K562 (cell line): ENCODE measurements around the gene SND1. TPM values are rescaled to one million over a fixed set of nuclear protein-coding genes. Genes with fewer than 3 reads are reported as not detected.

Experiments
- CBFA2T3 ChIP-seq: fragments of 450-650 bp; IDR thresholded peaks from 2 replicates; pipeline ENCODE4 v1.6.1; 2017
- KDM1A ChIP-seq, 2 experiments: fragments of 450-650 bp; IDR thresholded peaks; 2 replicates each; pipeline ENCODE4 v1.6.1; 2016; ENCODE audit warnings: mild to moderate bottlenecking in 2 of 2
- LARP7 ChIP-seq: fragments of 450-650 bp; IDR thresholded peaks from 2 replicates; pipeline ENCODE4 v1.6.1; 2016
- MEF2D ChIP-seq: conservative IDR thresholded peaks from 2 replicates; pipeline ENCODE4 v1.6.1; 2016; ENCODE audit warnings: low read depth, missing genetic modification characterization, missing compliant biosample characterization
- SRSF9 ChIP-seq: fragments of 200-400 bp; formaldehyde crosslinking; IDR thresholded peaks from 2 replicates; pipeline ENCODE4 v1.6.1; 2017; ENCODE audit warnings: low read depth, low read length, borderline replicate concordance
- TAF7 ChIP-seq: fragments of 450-650 bp; IDR thresholded peaks from 2 replicates; pipeline ENCODE4 v1.6.1; 2016; ENCODE audit warnings: missing genetic modification characterization, missing compliant biosample characterization
- polyA plus RNA-seq, 8 experiments: library from polyadenylated mRNA; depleted of rRNA in 4 of 8; stranded (reverse) in 5 of 8; unstranded in 3 of 8; fragments of >200 nt; fragmentation: Nextera tagmentation in 2 of 8; fragmentation: Illumina TruSeq in 1 of 8; extraction: Ambion mirVana in 2 of 8; extraction: Trizol in 1 of 8; gene quantifications; 2 replicates each; pipeline versions ENCODE4 v1.2.1 to v1.2.3, GENCODE V29; 2011 to 2014; ENCODE audit warnings: inconsistent platforms in 1 of 8, missing spikeins in 1 of 8
- total RNA-seq, 7 experiments: library from RNA; depleted of rRNA in 6 of 7; stranded (reverse); fragments of >200 nt in 6 of 7; fragmentation: Illumina TruSeq in 2 of 7; extraction: Trizol in 2 of 7; gene quantifications; 2 replicates each; pipeline versions ENCODE4 v1.2.1 to v1.2.3, GENCODE V29; 2011 to 2021; ENCODE audit warnings: low replicate concordance in 1 of 7
- TF ChIP-seq, protein P1 (sequence below): fragments of 450-650 bp; IDR thresholded peaks from 2 replicates; pipeline ENCODE4 v1.6.1; 2017; ENCODE audit warnings: antibody characterized with exemption, mild to moderate bottlenecking
- TF ChIP-seq, protein P2 (sequence below): fragments of 250-450 bp; sonication (Bioruptor Pico); IDR thresholded peaks from 2 replicates; pipeline ENCODE4 v1.5.0; 2021; ENCODE audit warnings: mild to moderate bottlenecking, borderline replicate concordance
- TF ChIP-seq, protein P3 (sequence below): fragments of 250-450 bp; sonication (Bioruptor Pico); IDR thresholded peaks from 2 replicates; pipeline ENCODE4 v1.5.0; 2022; ENCODE audit warnings: mild to moderate bottlenecking
- TF ChIP-seq, protein P4 (sequence below), 2 experiments: fragments of 450-650 bp in 1 of 2; IDR thresholded peaks; 2 replicates each; pipeline ENCODE4 v1.6.1; 2011 to 2017; ENCODE audit warnings: low read depth in 2 of 2, antibody characterized with exemption in 1 of 2, borderline replicate concordance in 1 of 2, low read length in 1 of 2, mild to moderate bottlenecking in 1 of 2, mixed read lengths in 1 of 2; ENCODE audit not compliant: control insufficient read depth in 1 of 2
- TF ChIP-seq, protein P5 (sequence below): sonication (generic); formaldehyde crosslinking; IDR thresholded peaks from 2 replicates; pipeline ENCODE4 v1.9.0; 2022; ENCODE audit warnings: mild to moderate bottlenecking, missing genetic modification reagents

Gene SND1
- total and polyA plus RNA-seq, 9 of the 15 experiments (the other 6 are each of a cell fraction or from before 2014, with no cell fraction given) = 46.5 to 307 (median 191) TPM

DNA sequence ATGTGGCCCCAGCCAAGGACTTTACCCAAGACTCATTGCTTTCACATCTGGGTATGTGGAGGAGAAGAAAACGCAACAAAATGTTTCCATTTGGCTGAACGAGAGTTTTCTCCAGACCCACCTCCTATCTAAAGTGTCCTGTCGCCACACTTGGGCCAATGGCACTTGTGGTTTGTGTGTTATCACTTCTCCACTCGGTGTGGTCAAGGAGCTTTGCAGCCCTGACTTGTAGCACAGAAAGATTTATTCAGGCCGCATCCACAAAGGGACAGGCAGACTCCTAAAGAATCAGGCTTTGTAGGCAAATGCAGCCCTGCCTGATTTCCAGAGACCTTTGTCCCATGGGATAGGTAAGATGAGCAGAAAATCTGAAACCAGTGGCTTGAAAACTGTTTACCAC, 392.1 kb downstream of the SND1 start (continued):
- TF ChIP-seq, protein P1, sequence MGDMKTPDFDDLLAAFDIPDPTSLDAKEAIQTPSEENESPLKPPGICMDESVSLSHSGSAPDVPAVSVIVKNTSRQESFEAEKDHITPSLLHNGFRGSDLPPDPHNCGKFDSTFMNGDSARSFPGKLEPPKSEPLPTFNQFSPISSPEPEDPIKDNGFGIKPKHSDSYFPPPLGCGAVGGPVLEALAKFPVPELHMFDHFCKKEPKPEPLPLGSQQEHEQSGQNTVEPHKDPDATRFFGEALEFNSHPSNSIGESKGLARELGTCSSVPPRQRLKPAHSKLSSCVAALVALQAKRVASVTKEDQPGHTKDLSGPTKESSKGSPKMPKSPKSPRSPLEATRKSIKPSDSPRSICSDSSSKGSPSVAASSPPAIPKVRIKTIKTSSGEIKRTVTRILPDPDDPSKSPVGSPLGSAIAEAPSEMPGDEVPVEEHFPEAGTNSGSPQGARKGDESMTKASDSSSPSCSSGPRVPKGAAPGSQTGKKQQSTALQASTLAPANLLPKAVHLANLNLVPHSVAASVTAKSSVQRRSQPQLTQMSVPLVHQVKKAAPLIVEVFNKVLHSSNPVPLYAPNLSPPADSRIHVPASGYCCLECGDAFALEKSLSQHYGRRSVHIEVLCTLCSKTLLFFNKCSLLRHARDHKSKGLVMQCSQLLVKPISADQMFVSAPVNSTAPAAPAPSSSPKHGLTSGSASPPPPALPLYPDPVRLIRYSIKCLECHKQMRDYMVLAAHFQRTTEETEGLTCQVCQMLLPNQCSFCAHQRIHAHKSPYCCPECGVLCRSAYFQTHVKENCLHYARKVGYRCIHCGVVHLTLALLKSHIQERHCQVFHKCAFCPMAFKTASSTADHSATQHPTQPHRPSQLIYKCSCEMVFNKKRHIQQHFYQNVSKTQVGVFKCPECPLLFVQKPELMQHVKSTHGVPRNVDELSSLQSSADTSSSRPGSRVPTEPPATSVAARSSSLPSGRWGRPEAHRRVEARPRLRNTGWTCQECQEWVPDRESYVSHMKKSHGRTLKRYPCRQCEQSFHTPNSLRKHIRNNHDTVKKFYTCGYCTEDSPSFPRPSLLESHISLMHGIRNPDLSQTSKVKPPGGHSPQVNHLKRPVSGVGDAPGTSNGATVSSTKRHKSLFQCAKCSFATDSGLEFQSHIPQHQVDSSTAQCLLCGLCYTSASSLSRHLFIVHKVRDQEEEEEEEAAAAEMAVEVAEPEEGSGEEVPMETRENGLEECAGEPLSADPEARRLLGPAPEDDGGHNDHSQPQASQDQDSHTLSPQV = no peak
- no peak for TF ChIP-seq TAF7
- TF ChIP-seq CBFA2T3 = peak; percentile 68
- TF ChIP-seq, protein P2, sequence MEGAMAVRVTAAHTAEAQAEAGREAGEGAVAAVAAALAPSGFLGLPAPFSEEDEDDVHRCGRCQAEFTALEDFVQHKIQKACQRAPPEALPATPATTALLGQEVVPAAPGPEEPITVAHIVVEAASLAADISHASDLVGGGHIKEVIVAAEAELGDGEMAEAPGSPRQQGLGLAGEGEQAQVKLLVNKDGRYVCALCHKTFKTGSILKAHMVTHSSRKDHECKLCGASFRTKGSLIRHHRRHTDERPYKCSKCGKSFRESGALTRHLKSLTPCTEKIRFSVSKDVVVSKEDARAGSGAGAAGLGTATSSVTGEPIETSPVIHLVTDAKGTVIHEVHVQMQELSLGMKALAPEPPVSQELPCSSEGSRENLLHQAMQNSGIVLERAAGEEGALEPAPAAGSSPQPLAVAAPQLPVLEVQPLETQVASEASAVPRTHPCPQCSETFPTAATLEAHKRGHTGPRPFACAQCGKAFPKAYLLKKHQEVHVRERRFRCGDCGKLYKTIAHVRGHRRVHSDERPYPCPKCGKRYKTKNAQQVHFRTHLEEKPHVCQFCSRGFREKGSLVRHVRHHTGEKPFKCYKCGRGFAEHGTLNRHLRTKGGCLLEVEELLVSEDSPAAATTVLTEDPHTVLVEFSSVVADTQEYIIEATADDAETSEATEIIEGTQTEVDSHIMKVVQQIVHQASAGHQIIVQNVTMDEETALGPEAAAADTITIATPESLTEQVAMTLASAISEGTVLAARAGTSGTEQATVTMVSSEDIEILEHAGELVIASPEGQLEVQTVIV = no peak
- no peak for TF ChIP-seq MEF2D
- no peak for TF ChIP-seq SRSF9
- TF ChIP-seq, protein P3, sequence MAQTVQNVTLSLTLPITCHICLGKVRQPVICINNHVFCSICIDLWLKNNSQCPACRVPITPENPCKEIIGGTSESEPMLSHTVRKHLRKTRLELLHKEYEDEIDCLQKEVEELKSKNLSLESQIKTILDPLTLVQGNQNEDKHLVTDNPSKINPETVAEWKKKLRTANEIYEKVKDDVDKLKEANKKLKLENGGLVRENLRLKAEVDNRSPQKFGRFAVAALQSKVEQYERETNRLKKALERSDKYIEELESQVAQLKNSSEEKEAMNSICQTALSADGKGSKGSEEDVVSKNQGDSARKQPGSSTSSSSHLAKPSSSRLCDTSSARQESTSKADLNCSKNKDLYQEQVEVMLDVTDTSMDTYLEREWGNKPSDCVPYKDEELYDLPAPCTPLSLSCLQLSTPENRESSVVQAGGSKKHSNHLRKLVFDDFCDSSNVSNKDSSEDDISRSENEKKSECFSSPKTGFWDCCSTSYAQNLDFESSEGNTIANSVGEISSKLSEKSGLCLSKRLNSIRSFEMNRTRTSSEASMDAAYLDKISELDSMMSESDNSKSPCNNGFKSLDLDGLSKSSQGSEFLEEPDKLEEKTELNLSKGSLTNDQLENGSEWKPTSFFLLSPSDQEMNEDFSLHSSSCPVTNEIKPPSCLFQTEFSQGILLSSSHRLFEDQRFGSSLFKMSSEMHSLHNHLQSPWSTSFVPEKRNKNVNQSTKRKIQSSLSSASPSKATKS = no peak
- TF ChIP-seq, protein P4, sequence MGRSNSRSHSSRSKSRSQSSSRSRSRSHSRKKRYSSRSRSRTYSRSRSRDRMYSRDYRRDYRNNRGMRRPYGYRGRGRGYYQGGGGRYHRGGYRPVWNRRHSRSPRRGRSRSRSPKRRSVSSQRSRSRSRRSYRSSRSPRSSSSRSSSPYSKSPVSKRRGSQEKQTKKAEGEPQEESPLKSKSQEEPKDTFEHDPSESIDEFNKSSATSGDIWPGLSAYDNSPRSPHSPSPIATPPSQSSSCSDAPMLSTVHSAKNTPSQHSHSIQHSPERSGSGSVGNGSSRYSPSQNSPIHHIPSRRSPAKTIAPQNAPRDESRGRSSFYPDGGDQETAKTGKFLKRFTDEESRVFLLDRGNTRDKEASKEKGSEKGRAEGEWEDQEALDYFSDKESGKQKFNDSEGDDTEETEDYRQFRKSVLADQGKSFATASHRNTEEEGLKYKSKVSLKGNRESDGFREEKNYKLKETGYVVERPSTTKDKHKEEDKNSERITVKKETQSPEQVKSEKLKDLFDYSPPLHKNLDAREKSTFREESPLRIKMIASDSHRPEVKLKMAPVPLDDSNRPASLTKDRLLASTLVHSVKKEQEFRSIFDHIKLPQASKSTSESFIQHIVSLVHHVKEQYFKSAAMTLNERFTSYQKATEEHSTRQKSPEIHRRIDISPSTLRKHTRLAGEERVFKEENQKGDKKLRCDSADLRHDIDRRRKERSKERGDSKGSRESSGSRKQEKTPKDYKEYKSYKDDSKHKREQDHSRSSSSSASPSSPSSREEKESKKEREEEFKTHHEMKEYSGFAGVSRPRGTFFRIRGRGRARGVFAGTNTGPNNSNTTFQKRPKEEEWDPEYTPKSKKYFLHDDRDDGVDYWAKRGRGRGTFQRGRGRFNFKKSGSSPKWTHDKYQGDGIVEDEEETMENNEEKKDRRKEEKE (IDR thresholded peaks at IDR 0.05; ENCODE audit: borderline replicate concordance in 1 of 2, control insufficient read depth in 1 of 2, low read depth in 2 of 2, low read length in 1 of 2) = no peak
- TF ChIP-seq KDM1A (IDR thresholded peaks at IDR 0.05) = peak; percentile 87 to 88
- TF ChIP-seq, protein P5, sequence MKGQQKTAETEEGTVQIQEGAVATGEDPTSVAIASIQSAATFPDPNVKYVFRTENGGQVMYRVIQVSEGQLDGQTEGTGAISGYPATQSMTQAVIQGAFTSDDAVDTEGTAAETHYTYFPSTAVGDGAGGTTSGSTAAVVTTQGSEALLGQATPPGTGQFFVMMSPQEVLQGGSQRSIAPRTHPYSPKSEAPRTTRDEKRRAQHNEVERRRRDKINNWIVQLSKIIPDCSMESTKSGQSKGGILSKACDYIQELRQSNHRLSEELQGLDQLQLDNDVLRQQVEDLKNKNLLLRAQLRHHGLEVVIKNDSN = no peak
- TF ChIP-seq LARP7 = no peak
